Measurements from ENCODE around the gene APBA2. TPM values are rescaled to one million over a fixed set of nuclear protein-coding genes. Genes with fewer than 3 reads are reported as not detected.

The APBA2 gene
- total and polyA plus RNA-seq, 8 donors: 0.45 to 13.3 (median 2.0) TPM; not detected in 1

GRCh38 chr15:28873006-28873405, 12.8 kb upstream of the APBA2 start:
- intact Hi-C loops (cut with DNase I; ENCODE audit: low total_unique reads): no loop called here
- Histone ChIP-seq H3K4me3 (no peak overlapping the region), H3K36me3 (no peaks in the 10 kb centered on the region), H3K9me3 (peaks cover 0 to 37% (median 5%) of the 10 kb centered on the region in 4 donors), H3K27ac (no peak overlapping the region), H3K27me3 (no peaks in the 10 kb centered on the region), H3K4me1 (no peaks in the 10 kb centered on the region)
- DNase-seq: no peak
- WGBS, 5 donors: 75 to 88% (median 87%) methylated on average over 4 to 5 of the region's 5 CpGs
- TF ChIP-seq EP300 (IDR thresholded peaks at IDR 0.05): no peak
- TF ChIP-seq CTCF (IDR thresholded peaks at IDR 0.05): no peak
- TF ChIP-seq POLR2AphosphoS5 (IDR thresholded peaks at IDR 0.05): no peak
- TF ChIP-seq POLR2A (IDR thresholded peaks at IDR 0.05): no peak

- no peak for DNase-seq
- no peak overlapping the region for H3K4me3 ChIP-seq
- H3K4me1 ChIP-seq: no peaks in the 10 kb centered on the region
- peaks cover 0 to 30% (median 2%) of the 10 kb centered on the region in 4 donors for H3K9me3 ChIP-seq
- no peak for TF ChIP-seq EP300 (IDR thresholded peaks at IDR 0.05)
- TF ChIP-seq POLR2A (IDR thresholded peaks at IDR 0.05): no peak
- H3K27me3 ChIP-seq: no peaks in the 10 kb centered on the region
- H3K27ac ChIP-seq: no peak overlapping the region
- no peaks in the 10 kb centered on the region for H3K36me3 ChIP-seq
- WGBS, 5 donors: 47 to 70% (median 63%) methylated on average over 5 to 10 of the region's 10 CpGs
- intact Hi-C loops (cut with DNase I; ENCODE audit: low total_unique reads): no loop called here
These were observed 12.1 kb upstream of the APBA2 start for GRCh38 chr15:28873585-28874190.

GRCh38 chr15:28875461-28876000, 10.2 kb upstream of the APBA2 start:
- Histone ChIP-seq H3K27ac (no peak overlapping the region), H3K4me3 (no peak overlapping the region), H3K27me3 (no peaks in the 10 kb centered on the region), H3K9me3 (peaks cover 0 to 16% (median 2%) of the 10 kb centered on the region in 4 donors), H3K36me3 (no peaks in the 10 kb centered on the region), H3K4me1 (no peaks in the 10 kb centered on the region)
- WGBS, 5 donors: 63 to 74% (median 68%) methylated on average over 4 of the region's 4 CpGs
- intact Hi-C loops (cut with DNase I; ENCODE audit: low total_unique reads): no loop called here
- no peak for TF ChIP-seq POLR2AphosphoS5 (IDR thresholded peaks at IDR 0.05)
- no peak for TF ChIP-seq POLR2A (IDR thresholded peaks at IDR 0.05)
- TF ChIP-seq CTCF (IDR thresholded peaks at IDR 0.05): no peak
- TF ChIP-seq EP300 (IDR thresholded peaks at IDR 0.05): no peak
- no peak for DNase-seq

GRCh38 chr15:28876131-28876844, 9.5 kb upstream of the APBA2 start:
- 49 to 72% (median 64%) methylated on average over 10 to 14 of the region's 14 CpGs for WGBS, 5 donors
- no peak for TF ChIP-seq POLR2A (IDR thresholded peaks at IDR 0.05)
- TF ChIP-seq POLR2AphosphoS5 (IDR thresholded peaks at IDR 0.05): no peak
- TF ChIP-seq CTCF (IDR thresholded peaks at IDR 0.05): no peak
- no peak for TF ChIP-seq EP300 (IDR thresholded peaks at IDR 0.05)
- intact Hi-C loops (cut with DNase I; ENCODE audit: low total_unique reads): no loop called here

More at GRCh38 chr15:28876131-28876844, 9.5 kb upstream of the APBA2 start:
- Histone ChIP-seq H3K4me1 (no peaks in the 10 kb centered on the region), H3K27ac (no peak overlapping the region), H3K4me3 (no peak overlapping the region), H3K9me3 (peaks cover 0 to 11% (median 2%) of the 10 kb centered on the region in 4 donors), H3K27me3 (no peaks in the 10 kb centered on the region), H3K36me3 (no peaks in the 10 kb centered on the region)
- no peak for DNase-seq

Measured in stomach (tissue), 9 donors.